ENCODE data around the gene IPPK.

IPPK gene

DNA sequence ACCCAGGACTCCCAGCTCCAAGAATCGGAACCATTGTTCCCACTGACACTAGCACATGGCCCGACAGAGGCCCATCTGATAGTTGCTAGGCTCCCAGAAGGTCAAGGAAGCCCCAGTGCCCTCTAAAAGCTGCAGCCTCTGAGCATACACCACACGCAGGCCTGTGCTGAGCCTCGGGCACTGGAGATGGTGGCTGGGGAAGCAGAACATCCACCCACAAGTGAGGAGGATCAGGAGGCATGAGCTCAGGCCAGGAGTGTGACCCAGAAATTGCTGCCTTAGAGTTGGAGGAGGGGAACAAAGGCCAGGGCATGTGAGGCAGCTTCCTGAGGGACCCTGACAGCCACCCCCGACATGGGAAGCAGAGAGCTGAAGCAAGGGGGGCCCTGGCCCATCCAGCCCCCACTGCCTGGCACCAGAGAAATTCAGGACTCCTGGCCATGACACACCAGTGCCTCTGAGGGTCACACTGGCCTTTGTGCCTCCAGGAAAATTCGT lies 21.4 kb downstream of the IPPK start:
- no peak for DNase-seq
- Histone ChIP-seq H2AFZ (ENCODE audit: low read length) (no peak overlapping the region), H3K4me1 (ENCODE audit: low read length) (no peaks in the 10 kb centered on the region), H3K27ac (ENCODE audit: low read length) (no peak overlapping the region), H3K4me2 (ENCODE audit: low read depth, low read length) (no peak overlapping the region), H3K9me3 (replicated peaks; ENCODE audit: insufficient read depth, low read length) (no peaks in the 10 kb centered on the region), H3K27me3 (replicated peaks; ENCODE audit: insufficient read depth, low read length) (no peaks in the 10 kb centered on the region), H3K36me3 (replicated peaks; ENCODE audit: insufficient read depth, low read length) (peaks cover 3% of the 10 kb centered on the region; the same call in 1 of the 2 replicates), H3F3A (ENCODE audit: insufficient read depth, low read length) (no peaks in the 10 kb centered on the region), H3K9me2 (replicated peaks; ENCODE audit: insufficient read depth, low read length) (no peaks in the 10 kb centered on the region), H3K4me3 (ENCODE audit: low read length) (no peak overlapping the region), H3K9ac (ENCODE audit: low read length) (no peak overlapping the region), H4K20me1 (ENCODE audit: insufficient read depth, low read length) (no peaks in the 10 kb centered on the region), H3K79me2 (ENCODE audit: low read length) (peaks cover 3% of the 10 kb centered on the region; the same call in 1 of the 2 replicates)
- TF ChIP-seq EZH2 (optimal IDR thresholded peaks at IDR 0.05; ENCODE audit: low read depth, low read length) = no peak
- TF ChIP-seq EZH2phosphoT487 (IDR thresholded peaks at IDR 0.05; ENCODE audit: low read length) = no peak
- TF ChIP-seq, protein P1, sequence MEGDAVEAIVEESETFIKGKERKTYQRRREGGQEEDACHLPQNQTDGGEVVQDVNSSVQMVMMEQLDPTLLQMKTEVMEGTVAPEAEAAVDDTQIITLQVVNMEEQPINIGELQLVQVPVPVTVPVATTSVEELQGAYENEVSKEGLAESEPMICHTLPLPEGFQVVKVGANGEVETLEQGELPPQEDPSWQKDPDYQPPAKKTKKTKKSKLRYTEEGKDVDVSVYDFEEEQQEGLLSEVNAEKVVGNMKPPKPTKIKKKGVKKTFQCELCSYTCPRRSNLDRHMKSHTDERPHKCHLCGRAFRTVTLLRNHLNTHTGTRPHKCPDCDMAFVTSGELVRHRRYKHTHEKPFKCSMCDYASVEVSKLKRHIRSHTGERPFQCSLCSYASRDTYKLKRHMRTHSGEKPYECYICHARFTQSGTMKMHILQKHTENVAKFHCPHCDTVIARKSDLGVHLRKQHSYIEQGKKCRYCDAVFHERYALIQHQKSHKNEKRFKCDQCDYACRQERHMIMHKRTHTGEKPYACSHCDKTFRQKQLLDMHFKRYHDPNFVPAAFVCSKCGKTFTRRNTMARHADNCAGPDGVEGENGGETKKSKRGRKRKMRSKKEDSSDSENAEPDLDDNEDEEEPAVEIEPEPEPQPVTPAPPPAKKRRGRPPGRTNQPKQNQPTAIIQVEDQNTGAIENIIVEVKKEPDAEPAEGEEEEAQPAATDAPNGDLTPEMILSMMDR (IDR thresholded peaks at IDR 0.05; ENCODE audit: low read length) = no peak

DNA sequence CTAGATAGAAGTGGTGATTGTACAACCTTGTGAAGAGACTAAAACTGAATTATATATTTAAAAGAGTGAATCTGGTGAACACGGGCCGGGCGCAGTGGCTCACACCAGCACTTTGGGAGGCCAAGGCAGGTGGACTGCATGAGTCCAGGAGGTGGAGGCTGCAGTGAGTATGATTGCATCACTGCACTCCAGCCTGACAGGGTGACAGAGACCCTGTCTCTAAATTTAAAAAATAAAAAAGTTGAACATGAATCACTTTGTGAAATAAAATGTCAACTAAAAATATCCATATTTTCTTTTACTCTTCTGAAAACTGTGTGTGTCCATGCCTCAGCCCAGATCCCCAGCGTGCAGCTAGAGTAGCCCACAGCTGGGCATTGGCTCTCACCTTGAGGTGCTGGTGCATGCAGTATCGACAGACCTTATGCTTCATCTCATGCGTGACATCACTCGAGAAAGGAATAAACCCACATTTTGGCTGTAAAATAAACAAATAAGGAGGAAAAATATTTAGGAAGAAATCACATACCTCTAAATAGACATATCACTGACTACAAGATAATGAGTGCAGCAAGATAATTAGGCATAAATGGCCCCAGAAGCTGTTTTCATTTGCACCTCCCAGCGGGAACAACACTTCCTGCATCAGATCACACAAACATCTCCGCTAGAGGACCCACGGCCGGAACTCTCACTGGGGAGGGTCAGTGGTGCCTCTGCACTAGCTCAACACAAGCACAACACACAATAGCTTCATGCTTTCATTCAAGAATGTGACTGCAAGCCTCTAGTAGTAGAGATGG lies 22.1 kb downstream of the IPPK start:
- no peak overlapping the region for H3K27ac ChIP-seq (ENCODE audit: low read length)
- H3K9me2 ChIP-seq (replicated peaks; ENCODE audit: insufficient read depth, low read length) = no peaks in the 10 kb centered on the region
- no peaks in the 10 kb centered on the region for H4K20me1 ChIP-seq (ENCODE audit: insufficient read depth, low read length)
- H3K36me3 ChIP-seq (replicated peaks; ENCODE audit: insufficient read depth, low read length) = peaks cover 5% of the 10 kb centered on the region; the same call in 1 of the 2 replicates
- no peaks in the 10 kb centered on the region for H3K27me3 ChIP-seq (replicated peaks; ENCODE audit: insufficient read depth, low read length)
- H3K9me3 ChIP-seq (replicated peaks; ENCODE audit: insufficient read depth, low read length) = no peaks in the 10 kb centered on the region
- peaks cover 7% of the 10 kb centered on the region; the same call in 1 of the 2 replicates for H3K79me2 ChIP-seq (ENCODE audit: low read length)
- H3K4me3 ChIP-seq (ENCODE audit: low read length) = no peak overlapping the region
- no peaks in the 10 kb centered on the region for H3F3A ChIP-seq (ENCODE audit: insufficient read depth, low read length)
- TF ChIP-seq, protein P1 (IDR thresholded peaks at IDR 0.05; ENCODE audit: low read length) = no peak
- no peak for DNase-seq
- no peak overlapping the region for H2AFZ ChIP-seq (ENCODE audit: low read length)
- H3K9ac ChIP-seq (ENCODE audit: low read length) = no peak overlapping the region
- no peaks in the 10 kb centered on the region for H3K4me1 ChIP-seq (ENCODE audit: low read length)
- no peak overlapping the region for H3K4me2 ChIP-seq (ENCODE audit: low read depth, low read length)

DNA sequence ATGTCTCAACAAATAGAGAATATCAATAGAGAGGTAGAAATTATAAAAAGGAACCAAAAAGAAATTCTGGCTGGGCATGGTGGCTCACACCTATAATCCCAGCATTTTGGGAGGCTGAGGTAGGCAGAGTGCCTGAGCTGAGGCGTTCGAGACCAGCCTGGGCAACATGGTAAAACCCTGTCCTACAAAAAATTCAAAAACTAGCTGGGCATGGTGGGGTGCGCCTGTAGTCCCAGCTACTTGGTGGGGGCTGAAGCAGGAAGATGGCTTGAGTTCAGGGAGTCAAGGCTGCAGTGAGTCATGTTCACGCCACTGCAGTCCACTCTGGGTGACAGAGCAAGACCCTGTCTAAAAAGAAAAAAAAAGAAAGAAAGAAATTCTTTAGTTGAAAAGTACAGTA lies 24.9 kb downstream of the IPPK start:
- no peak overlapping the region for H2AFZ ChIP-seq (ENCODE audit: low read length)
- TF ChIP-seq, protein P1 (IDR thresholded peaks at IDR 0.05; ENCODE audit: low read length) = no peak
- TF ChIP-seq EZH2 (optimal IDR thresholded peaks at IDR 0.05; ENCODE audit: low read depth, low read length) (no peak), EZH2phosphoT487 (IDR thresholded peaks at IDR 0.05; ENCODE audit: low read length) (no peak)
- H3K36me3 ChIP-seq (replicated peaks; ENCODE audit: insufficient read depth, low read length) = peaks cover 5% of the 10 kb centered on the region; the same call in 1 of the 2 replicates

More for the DNA sequence above, 24.9 kb downstream of the IPPK start:
- Histone ChIP-seq H3K27me3 (replicated peaks; ENCODE audit: insufficient read depth, low read length) (no peaks in the 10 kb centered on the region), H3F3A (ENCODE audit: insufficient read depth, low read length) (no peaks in the 10 kb centered on the region), H3K79me2 (ENCODE audit: low read length) (peaks cover 11% of the 10 kb centered on the region; the same call in 1 of the 2 replicates), H4K20me1 (ENCODE audit: insufficient read depth, low read length) (no peaks in the 10 kb centered on the region), H3K4me2 (ENCODE audit: low read depth, low read length) (no peak overlapping the region), H3K9ac (ENCODE audit: low read length) (no peak overlapping the region), H3K4me3 (ENCODE audit: low read length) (no peak overlapping the region), H3K27ac (ENCODE audit: low read length) (no peak overlapping the region), H3K9me2 (replicated peaks; ENCODE audit: insufficient read depth, low read length) (no peaks in the 10 kb centered on the region), H3K9me3 (replicated peaks; ENCODE audit: insufficient read depth, low read length) (no peaks in the 10 kb centered on the region), H3K4me1 (ENCODE audit: low read length) (no peaks in the 10 kb centered on the region)
- no peak for DNase-seq
